ENCODE measurements around the gene ZFHX3.

ZFHX3 gene

GRCh38 chr16:72787514-72788268 lies 260.2 kb downstream of the ZFHX3 start:
- DNase-seq = peak; percentile 91 to 97

- DNase-seq = no peak
Measured at GRCh38 chr16:72787130-72787513, 260.8 kb downstream of the ZFHX3 start.

DNA sequence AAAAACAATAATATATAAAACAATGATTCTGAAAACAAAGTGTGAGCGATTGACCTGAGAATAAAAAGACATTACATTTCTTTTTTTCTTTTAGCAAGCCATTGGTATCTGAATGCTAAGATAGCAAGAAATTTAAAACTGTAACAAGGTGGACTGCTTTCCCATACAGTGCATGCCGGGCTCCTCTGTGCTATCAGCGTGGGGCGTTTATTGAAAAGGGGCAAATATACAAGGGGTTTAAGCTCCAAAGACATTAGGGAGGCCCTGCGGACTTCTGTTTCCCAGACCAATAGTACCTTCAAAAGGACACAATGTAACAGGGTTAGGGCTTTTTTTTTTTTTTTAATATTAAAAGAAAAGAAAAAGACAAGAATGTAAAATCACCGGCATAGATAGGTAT lies 261.3 kb downstream of the ZFHX3 start:
- no peak for DNase-seq

DNA sequence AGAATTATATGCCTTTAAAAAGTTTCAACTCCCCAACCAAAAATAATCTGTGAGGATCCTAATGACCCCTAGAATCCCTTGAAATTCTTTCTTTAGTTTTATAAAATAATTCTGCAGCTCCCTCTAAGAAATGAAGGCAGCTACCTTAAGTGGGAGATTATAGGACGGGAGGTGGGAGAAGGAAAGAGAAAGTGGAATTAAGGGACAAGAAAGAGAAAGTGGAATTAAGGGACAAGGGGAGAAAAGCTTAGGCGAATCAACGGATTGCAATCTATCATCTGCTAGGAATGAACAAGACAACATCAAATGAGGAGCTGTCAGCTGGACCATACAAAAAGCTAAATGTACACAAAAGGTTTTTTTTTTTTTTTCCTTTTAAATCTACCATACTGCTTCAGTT lies 262.0 kb downstream of the ZFHX3 start:
- DNase-seq = peak in 1 of 2 donors; percentile 6

- peak in 1 of 2 donors; percentile 18 for DNase-seq
Measured at GRCh38 chr16:72785171-72785570, 262.8 kb downstream of the ZFHX3 start.

DNA sequence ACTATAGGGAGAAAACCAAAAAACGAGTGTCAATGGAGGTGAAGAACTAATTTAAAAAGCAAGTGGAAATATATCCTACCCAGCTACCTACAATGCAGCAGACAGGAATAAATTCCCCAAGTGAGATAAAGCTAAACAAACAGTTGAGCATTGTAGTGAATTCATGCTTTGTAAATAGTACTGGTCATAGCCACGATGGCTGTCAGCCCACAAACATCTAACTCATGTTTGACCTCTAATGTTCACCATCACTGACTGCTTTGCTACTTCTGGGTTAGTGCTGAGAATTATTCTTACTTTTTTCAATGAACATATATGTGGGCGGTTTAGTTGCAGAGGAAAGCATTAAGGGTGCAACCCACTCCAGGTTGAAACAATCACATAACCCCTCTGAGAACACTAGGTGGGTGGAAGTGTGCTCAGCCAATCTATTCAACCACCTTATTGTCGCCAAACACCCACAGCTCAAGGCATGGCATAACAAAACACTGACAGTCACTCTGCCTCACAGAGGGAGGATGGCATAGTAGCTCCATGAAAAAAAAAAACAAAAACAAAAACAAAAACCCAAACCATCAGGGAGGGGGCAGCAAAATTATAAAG lies 264.1 kb downstream of the ZFHX3 start:
- peak in 1 of 2 donors; percentile 37 for DNase-seq

DNA sequence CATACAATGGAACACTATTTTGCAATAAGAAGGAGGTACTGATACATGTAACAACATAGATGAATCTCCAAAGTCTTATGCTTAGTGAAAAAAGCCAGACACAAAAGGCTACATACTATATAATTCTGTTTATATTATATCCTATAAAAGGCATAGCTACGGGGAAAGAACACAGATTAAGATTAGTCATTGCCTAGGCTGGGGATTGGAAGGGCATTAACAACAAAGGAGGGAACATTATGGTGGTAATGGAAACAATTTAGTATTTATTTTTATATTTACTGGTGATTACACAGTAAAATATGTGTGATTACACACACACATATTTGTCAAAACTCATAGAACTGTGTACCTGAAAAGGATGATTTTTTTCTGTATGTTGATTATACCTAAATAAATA lies 278.1 kb downstream of the ZFHX3 start:
- DNase-seq = no peak

DNA sequence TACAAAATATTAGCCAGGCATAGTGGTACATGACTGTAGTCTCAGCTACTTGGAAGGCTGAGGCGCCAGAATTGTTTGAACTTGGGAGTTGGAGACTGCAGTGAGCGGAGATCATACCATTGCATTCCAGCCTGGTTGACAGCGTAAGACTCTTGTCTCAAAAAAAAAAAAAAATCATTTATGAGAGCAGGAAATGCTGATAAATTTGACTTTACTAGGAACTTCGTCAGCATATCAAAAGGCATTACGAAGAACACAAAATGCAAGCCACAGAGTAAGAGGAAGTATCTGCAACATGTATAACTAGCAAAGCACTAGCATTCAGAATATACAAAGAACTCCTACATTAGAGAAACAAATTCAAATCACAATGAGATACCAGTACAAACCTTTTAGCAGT lies 279.3 kb downstream of the ZFHX3 start:
- DNase-seq = no peak

GRCh38 chr16:72766506-72766905 lies 281.4 kb downstream of the ZFHX3 start:
- no peak for DNase-seq

GRCh38 chr16:72764015-72764654 lies 283.8 kb downstream of the ZFHX3 start:
- DNase-seq = no peak

GRCh38 chr16:72760581-72760980 lies 287.3 kb downstream of the ZFHX3 start:
- no peak for DNase-seq

DNA sequence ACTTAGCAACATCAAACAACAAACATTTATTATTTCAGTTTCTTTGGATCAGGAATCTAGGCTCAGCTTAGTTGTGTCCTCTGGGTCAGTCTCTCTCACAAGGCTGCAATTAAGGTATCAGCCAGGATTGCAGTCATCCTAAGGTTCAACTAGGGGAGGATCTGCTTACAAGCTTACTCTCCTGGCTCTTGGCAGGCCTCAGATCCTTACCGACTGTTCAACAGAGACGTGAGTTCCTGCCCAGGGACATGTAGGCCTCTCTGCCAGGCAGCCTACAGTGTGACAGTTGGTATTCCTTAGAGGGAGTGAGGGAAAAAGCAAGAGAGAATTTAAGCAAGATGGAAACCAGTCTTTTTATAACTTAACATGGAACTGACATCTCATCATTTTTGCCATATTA lies 294.0 kb downstream of the ZFHX3 start:
- DNase-seq = no peak

GRCh38 chr16:72752004-72752695 lies 295.8 kb downstream of the ZFHX3 start:
- DNase-seq = no peak

DNA sequence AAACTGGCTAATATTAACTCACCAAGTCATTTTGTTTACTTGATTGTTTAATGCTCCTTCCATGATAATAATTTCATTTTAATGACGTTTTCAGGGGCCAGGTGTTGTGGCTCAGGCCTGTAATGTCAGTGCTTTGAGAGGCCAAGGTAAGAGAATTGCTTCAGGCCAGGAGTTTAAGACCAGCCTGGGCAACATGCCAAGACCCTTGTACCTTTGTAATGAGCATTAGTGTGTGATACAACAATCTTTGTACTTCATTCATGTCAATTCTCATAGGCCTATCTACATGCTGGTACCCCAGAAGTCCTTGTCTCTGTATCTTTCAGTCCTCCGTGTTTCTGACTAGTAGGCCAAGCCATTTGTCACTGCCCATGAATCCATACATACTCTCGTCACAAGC lies 296.9 kb downstream of the ZFHX3 start:
- no peak for DNase-seq

GRCh38 chr16:72749091-72749490 lies 298.8 kb downstream of the ZFHX3 start:
- peak in 1 of 2 donors; percentile 3 for DNase-seq

DNA sequence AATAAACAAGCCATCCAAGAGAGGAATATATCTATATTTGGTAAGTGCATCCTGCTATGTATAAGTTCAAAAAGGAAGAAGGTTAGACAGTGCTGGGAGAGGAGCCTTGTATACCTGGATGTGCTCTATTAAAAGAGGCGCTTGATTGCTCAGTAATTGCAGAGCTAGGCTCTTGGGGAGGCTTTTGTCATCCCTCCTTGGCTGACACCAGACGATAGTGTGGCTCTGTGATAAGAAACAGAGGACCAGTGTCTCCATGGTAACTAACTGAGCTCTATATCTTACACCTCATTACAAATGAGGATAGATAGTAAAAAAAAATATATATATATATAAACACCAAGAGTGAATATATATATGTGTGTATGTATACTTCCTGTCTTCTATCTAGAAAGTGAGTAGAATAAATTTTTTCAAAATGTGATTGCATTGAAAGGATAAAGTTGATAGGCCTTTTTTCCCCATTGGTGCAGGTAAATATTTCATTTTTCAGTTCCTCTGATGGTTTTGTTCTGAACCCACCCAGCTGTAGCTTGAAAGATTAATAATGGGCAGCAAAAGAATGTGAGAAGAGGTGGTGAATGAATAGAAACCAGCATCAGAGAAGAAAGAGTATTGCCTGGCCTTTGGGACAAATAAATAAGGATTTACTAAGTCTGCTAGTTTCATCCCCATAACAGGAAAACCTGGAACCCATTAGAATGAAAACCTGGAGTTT lies 303.7 kb downstream of the ZFHX3 start:
- no peak for DNase-seq

DNA sequence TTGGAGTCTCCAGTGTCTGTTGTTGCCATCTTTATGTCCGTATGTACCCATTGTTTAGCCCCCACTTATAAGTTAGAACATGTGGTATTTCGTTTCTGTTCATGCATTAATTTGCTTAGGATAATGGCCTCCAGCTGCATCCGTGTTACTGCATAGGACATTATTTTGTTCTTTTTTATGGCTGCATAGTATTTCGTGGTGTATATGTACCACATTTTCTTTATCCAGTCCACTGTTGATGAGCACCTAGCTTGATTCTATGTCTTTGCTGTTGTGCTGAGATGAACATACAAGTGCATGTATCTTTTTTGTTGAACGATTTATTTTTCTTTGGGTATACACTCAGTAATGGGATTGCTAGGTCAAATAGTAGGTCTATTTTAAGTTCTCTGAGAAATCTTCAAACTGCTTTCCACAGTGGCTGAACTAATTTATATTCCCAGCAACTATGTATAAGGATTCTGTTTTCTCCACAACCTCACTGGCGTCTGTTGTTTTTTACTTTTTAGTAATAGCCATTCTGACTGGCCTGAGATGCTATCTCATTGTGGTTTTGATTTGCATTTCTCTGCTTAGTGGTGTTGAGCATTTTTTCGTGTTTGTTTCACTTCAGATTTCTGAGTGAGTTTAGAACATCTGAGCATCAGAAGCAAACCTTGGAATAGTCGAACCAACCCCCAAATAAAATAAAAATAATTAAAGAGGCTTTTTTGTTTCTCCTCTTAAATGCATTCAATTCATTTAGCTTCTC lies 304.7 kb downstream of the ZFHX3 start:
- no peak for DNase-seq

GRCh38 chr16:72740347-72740746 lies 307.6 kb downstream of the ZFHX3 start:
- no peak for DNase-seq

- DNase-seq = no peak
Measured at GRCh38 chr16:72739577-72739976, 308.4 kb downstream of the ZFHX3 start.

DNA sequence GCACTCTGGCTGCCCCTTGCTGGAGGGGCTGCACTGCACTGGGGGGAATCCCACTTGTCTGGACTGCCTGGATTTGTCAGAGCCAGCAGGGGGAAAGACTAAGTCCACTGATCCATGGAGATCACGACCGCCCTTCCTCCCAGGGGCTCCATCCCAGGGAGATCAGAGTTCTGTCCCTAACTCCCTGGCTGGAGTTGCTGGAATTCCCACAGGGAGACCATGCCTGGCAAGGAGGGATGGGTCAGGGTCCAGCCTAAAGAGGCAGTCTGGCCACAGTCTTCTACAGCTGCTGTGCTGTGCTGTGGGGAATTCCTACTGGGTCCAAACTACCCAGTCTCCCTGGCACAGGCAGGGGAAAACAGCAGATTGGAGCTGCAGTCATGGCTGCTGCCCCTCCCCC lies 311.9 kb downstream of the ZFHX3 start:
- no peak for DNase-seq
